Measurements from ENCODE around the gene URGCP. TPM values are rescaled to one million over a fixed set of nuclear protein-coding genes. Genes with fewer than 3 reads are reported as not detected.
"Not testable (repeated sequence)": the region's sequence is repeated elsewhere in the genome, so short reads cannot be mapped to it uniquely, and the experiment has no call there.

URGCP gene
- total and polyA plus RNA-seq, 2 of the 4 experiments (the other 2 are of a cell fraction): 22.0 to 25.5 TPM

- H4K8ac ChIP-seq (ENCODE audit: low read depth in 2 of 2, low read length in 2 of 2); H3K9me1 ChIP-seq (ENCODE audit: insufficient read depth, low read length); H2AK5ac ChIP-seq (ENCODE audit: low read depth, low read length); H2AK9ac ChIP-seq (replicated peaks; ENCODE audit: low read depth, low read length, poor library complexity); H3K9me3 ChIP-seq (ENCODE audit: control insufficient read depth, insufficient read depth, low read length); H3K23ac ChIP-seq (ENCODE audit: low read depth, low read length); ATAC-seq (ENCODE audit: low read depth); H4K91ac ChIP-seq (ENCODE audit: insufficient read depth, low read depth, low read length); H2BK120ac ChIP-seq (ENCODE audit: low read depth, low read length); H3K14ac ChIP-seq (replicated peaks; ENCODE audit: low read depth, low read length); H3K4me1 ChIP-seq (ENCODE audit: control insufficient read depth, insufficient read depth, low read length); H3K56ac ChIP-seq (ENCODE audit: extremely low read depth, insufficient read depth, low read length); H2BK20ac ChIP-seq (ENCODE audit: low read depth, low read length); H2BK5ac ChIP-seq (ENCODE audit: low read depth, low read length, poor library complexity, severe bottlenecking); H4K20me1 ChIP-seq (ENCODE audit: insufficient read depth, low read length); H3K9ac ChIP-seq (ENCODE audit: low read depth, low read length); H2BK15ac ChIP-seq (ENCODE audit: low read depth, low read length); H3K4me2 ChIP-seq (ENCODE audit: low read depth, low read length); H3K79me1 ChIP-seq (ENCODE audit: low read depth in 1 of 2, low read length in 2 of 2); POLR2A ChIA-PET (ENCODE audit: unreplicated experiment); BruUV-seq (replicated peaks); H4K5ac ChIP-seq (ENCODE audit: low read depth, low read length); dilution Hi-C loops (cut with HindIII; ENCODE audit: low sequenced_read_pairs, unreplicated experiment); CTCF ChIA-PET; H3K36me3 ChIP-seq (ENCODE audit: control insufficient read depth, insufficient read depth, low read length); H3K4me3 ChIP-seq (ENCODE audit: insufficient read depth, low read depth, low read length); DNase-seq; H3K18ac ChIP-seq (ENCODE audit: low read depth, low read length); H2AFZ ChIP-seq (replicated peaks; ENCODE audit: low read length, poor library complexity); H3K4ac ChIP-seq (ENCODE audit: low read depth, low read length); H3K27ac ChIP-seq (ENCODE audit: insufficient read depth, low read length): not testable (repeated sequence)
- intact Hi-C loops (cut with micrococcal nuclease) (loop anchor here (10.0 kb wide), 1 partner anchor 376 kb away; no protein-coding TSS in a partner anchor), in situ Hi-C loops (cut with MboI; ENCODE audit: low sequenced_read_pairs) (loop anchor here (25.0 kb wide), 1 partner anchor 894 kb away; the partner anchor contains the start of genes MRPL32 and PSMA2)
- peaks cover 24% of the 10 kb centered on the region for H3K27me3 ChIP-seq (ENCODE audit: control insufficient read depth, insufficient read depth, low read length)
Observed at GRCh38 chr7:43830917-43831316, 75.5 kb downstream of the URGCP start.

Small RNA genes within 50 kb of the gene (microRNA-seq; reads per million reads assigned to microRNA genes)
- 3.1 reads per million for gene MRPS24 (ENCODE audit: insufficient read depth, insufficient read length)

Small RNA genes within 50 kb of the gene (small RNA-seq; reads per million reads assigned to genes)
- 0 to 4.2 (median 0.70) reads per million in 5 experiments for gene MRPS24

Other genes with a start within 250 kb of the URGCP start
- gene COA1, start 177.1 kb downstream of the URGCP start, total RNA-seq (2012; rRNA removed): 59.5 and 66.4 TPM in 2 replicates
- 24.2 and 34.2 TPM in 2 replicates for gene COA1, start 177.1 kb downstream of the URGCP start, polyA plus RNA-seq (2012; rRNA removed)
- gene BLVRA, start 147.9 kb downstream of the URGCP start, total RNA-seq (2012; rRNA removed): 32.3 and 35.8 TPM in 2 replicates
- gene BLVRA, start 147.9 kb downstream of the URGCP start, polyA plus RNA-seq (2012; rRNA removed): 47.1 and 50.8 TPM in 2 replicates
- 151 and 169 TPM in 2 replicates for gene MRPS24, start 37.1 kb downstream of the URGCP start, total RNA-seq (2012; rRNA removed)
- gene MRPS24, start 37.1 kb downstream of the URGCP start, polyA plus RNA-seq (2012; rRNA removed): 266 and 299 TPM in 2 replicates
- gene UBE2D4, start 19.8 kb upstream of the URGCP start, total RNA-seq (2012; rRNA removed): 8.6 and 9.7 TPM in 2 replicates
- gene UBE2D4, start 19.8 kb upstream of the URGCP start, polyA plus RNA-seq (2012; rRNA removed): 9.7 and 10.5 TPM in 2 replicates
- gene SPDYE1, start 91.3 kb upstream of the URGCP start, total RNA-seq (2012; rRNA removed): not detected in 2 replicates
- gene SPDYE1, start 91.3 kb upstream of the URGCP start, polyA plus RNA-seq (2012; rRNA removed): not detected in 2 replicates
- gene DBNL, start 138.1 kb upstream of the URGCP start, total RNA-seq (2012; rRNA removed): 166 and 179 TPM in 2 replicates
- gene DBNL, start 138.1 kb upstream of the URGCP start, polyA plus RNA-seq (2012; rRNA removed): 137 and 157 TPM in 2 replicates
- gene PGAM2, start 159.0 kb upstream of the URGCP start, total RNA-seq (2012; rRNA removed): not detected in 2 replicates
- gene PGAM2, start 159.0 kb upstream of the URGCP start, polyA plus RNA-seq (2012; rRNA removed): 0.27 TPM in 1 of 2 replicates, not detected in the other
- 3.0 and 3.1 TPM in 2 replicates for gene POLM, start 175.9 kb upstream of the URGCP start, total RNA-seq (2012; rRNA removed)
- gene POLM, start 175.9 kb upstream of the URGCP start, polyA plus RNA-seq (2012; rRNA removed): 9.1 and 9.4 TPM in 2 replicates
- gene AEBP1, start 197.7 kb upstream of the URGCP start, total RNA-seq (2012; rRNA removed): 1.1 and 1.4 TPM in 2 replicates
- gene AEBP1, start 197.7 kb upstream of the URGCP start, polyA plus RNA-seq (2012; rRNA removed): 5.5 and 5.7 TPM in 2 replicates
- gene POLD2, start 217.0 kb upstream of the URGCP start, total RNA-seq (2012; rRNA removed): 136 and 163 TPM in 2 replicates
- 142 and 165 TPM in 2 replicates for gene POLD2, start 217.0 kb upstream of the URGCP start, polyA plus RNA-seq (2012; rRNA removed)
- gene MYL7, start 234.7 kb upstream of the URGCP start, total RNA-seq (2012; rRNA removed): not detected in 2 replicates
- 0.24 TPM in 1 of 2 replicates, not detected in the other for gene MYL7, start 234.7 kb upstream of the URGCP start, polyA plus RNA-seq (2012; rRNA removed)